ENCODE results near the gene GRM8.

Gene GRM8

DNA sequence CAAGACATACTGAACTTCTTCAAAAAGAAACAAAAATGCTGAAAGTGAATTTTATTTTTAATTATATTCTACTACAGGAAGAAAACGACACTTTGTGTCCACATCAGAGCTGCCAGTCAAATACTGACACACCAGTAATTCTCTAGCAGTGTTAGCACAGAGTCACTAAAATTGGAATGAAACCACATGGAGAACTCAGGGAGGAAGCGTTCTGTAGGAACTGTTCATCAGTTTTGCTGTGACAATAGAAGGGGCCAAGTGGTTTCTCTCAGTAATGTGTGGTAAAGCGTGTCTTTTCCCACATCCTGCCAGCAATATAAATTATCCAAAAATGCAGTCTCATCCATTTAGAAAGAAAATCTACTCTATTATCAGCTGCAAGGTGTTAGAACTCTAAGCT lies 683.3 kb downstream of the GRM8 start:
- FAIRE-seq = no peak
- no peak for DNase-seq (ENCODE audit: low spot score)

DNA sequence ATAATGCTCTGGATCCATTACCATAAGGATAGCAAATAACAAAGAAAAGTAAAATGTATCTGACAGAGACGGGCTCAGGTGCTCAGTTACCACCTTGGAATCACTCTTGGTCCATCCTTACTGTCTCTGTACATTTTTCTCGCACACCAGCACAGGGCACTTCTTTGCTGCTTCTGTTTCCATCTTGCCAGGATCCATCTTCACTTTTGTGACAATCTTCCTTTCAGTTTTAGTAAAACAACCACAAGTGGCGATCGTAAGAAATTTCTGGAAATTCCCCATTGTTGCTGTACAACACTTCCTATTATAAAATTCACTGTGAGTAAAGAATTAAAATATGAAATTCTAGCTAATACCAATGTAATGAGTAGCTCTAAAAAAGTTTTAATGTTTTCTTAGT lies 695.5 kb downstream of the GRM8 start:
- no peak for FAIRE-seq
- no peak for DNase-seq (ENCODE audit: low spot score)

DNA sequence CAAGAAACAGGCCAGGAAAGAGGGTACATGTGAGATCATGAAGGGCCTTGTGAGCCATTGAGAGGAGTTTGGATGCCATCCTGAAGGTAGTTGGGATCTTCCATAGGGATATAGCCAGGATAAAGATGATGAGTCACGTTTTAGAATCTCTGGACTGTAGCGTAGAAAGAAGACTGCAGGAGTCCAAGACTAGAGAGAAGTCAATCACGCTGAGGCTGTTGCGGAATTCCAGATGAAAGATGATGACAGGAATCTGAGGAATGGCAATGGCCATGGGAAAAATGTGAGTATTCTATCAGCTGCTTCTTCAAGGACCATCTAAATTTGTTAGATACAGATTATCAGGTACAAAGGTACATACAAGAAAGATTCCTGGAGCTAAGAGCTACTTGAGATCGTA lies 711.3 kb downstream of the GRM8 start:
- FAIRE-seq = no peak
- no peak for DNase-seq (ENCODE audit: low spot score)

DNA sequence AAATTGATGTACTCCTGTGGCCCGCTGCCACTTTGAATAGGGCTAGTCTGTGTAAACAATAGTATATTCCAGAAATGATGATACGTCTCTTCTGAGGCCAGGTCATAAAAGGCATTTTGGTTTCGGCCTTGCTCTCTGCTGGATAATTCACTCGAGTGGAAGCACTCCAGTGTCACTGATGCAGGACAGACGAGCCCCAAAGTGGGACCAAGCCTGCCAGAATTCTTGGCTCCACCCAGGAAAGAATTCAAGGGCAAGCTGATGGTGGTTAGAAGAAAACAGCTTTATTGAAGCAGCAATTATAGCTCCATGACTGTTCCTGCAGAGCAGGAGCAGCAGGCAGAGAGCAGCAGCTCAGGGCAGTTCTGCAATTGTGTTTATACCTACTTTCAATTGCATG lies 717.6 kb downstream of the GRM8 start:
- FAIRE-seq (no peak), DNase-seq (ENCODE audit: low spot score) (no peak)

DNA sequence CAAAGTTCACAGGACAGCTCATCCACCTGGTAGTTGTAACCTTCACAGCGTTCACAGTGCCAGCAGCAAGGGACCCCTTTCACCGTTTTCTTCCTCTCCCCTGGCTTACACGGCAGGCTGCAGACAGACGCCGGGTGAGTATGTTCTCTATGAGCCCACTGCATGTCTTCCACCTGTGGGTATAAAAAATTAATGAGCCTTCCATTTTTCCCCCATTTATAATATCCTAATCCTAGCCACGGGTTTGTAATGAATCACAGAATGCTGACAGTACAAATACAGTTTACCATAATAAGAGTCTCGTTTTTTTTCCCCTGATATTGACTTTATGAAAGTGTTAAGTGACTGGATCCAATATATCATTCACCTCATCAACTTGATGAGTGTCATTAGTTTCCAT lies 719.0 kb downstream of the GRM8 start:
- FAIRE-seq (no peak), DNase-seq (ENCODE audit: low spot score) (no peak)

DNA sequence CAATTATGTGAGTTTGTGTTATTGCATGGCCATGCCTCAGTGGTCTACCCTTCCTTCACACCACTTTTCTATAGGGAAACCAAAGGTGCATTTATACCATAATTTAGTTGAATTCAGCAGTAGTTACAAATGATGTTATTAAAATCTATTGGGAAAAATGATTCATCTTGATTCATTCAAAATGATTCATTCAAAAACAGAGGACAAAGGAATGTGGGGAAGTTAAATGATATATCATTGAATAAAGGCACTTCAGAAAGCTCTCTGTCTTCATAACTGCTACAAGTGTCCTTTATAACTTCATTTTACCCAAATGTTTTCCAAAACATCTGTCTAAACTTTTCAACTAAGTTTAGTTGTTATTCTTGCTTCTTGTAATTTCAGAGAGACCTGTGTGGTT lies 722.9 kb downstream of the GRM8 start:
- no peak for FAIRE-seq

DNA sequence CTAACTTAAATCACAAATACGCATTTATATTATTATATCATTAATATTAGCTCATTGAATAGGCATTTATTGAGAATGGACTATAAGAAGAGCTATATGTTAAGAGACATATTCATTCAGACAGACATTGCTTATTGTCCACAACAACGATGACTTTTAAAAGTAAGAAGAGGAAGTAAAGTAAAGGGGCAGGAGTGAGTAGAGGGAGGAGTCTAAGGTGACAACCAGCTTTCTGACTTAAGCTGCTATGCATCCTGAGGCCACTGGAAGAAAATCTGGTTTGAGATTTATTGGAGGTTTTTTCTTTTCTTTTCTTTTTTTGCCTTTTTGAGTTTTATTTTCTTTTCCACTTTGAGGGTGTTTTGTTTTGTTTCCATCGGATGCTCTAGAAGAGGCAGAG lies 723.5 kb downstream of the GRM8 start:
- DNase-seq (ENCODE audit: low spot score) = no peak

More for the DNA sequence above, 722.9 kb downstream of the GRM8 start:
- DNase-seq (ENCODE audit: low spot score) = no peak

DNA sequence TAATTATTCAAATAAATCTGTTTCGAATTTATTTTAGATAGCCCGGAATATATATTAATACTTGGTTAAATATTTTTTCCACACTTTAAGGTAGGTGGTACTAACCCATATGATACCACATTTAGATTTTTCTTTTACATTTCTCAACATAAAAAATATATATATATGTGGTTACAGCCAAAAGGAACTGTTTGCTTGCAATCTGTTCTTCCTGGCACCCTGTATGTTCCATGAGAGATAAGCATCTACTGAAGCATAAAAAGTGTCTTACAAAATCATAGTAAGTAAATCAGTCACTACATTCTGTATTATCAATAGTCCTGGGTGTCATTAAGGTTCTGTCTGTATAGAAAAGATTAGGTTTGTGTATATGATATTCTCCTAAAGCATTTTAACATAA lies 726.8 kb downstream of the GRM8 start:
- no peak for FAIRE-seq
- DNase-seq (ENCODE audit: low spot score) = no peak

More for the DNA sequence above, 723.5 kb downstream of the GRM8 start:
- FAIRE-seq = no peak

DNA sequence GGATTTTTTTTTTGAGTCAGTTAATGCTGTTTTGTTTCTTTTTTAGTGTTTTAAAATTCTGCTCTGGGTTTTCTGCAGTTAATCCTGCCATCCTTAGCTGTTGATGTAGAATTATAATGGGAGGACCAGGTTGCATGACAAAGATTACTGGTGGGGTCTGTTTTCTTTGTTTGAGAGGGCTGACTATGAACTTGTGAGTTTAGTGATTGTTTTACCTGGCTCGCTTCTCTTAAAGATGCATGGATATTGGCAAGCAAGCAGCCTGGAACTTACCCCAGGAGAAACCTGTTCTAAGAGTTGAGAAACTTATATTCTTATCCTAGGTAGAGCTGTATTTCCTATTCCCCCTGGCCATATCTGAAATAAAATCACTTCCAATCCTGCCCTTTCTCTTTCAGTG lies 727.8 kb downstream of the GRM8 start:
- FAIRE-seq (no peak), DNase-seq (ENCODE audit: low spot score) (no peak)

DNA sequence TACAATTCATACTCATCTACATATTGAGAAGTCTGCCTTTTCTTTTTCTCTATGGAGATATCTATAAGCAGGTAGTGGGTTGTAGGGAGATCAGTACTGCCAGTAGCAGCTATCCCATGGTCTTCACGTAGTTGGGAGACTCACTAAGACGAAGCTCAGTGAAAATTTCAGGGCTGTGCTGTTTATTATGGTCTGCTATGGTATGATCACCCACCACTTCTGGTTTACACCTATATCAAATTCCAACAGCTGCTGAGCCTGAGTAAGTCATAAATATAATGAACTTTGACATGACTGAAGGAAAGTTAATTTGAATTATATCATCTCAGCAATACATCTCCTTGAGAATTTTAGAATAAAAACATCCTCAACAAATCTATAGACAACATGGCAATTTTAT lies 741.7 kb downstream of the GRM8 start:
- FAIRE-seq = no peak

DNA sequence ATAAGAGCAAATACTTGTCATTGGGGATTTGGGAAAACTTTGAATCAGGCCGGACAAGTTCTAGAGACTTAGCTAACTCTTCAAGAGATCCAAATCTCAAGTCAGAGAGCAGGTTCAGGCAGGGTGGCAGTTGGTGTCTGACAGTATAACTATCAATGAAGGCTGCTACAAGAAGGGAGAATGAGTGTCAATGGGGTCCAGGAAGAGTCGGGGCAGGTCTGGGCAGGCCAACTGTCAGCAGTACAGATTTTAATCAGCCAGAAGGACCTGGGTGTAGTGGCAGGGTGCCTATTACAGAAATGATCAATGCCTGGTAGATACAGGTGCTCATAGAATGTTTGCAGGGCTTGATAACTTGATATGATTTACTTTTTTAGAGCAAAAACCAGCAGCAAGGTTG lies 751.1 kb downstream of the GRM8 start:
- DNase-seq (ENCODE audit: low spot score) (no peak), FAIRE-seq (no peak)

More for the DNA sequence above, 741.7 kb downstream of the GRM8 start:
- no peak for DNase-seq (ENCODE audit: low spot score)

DNA sequence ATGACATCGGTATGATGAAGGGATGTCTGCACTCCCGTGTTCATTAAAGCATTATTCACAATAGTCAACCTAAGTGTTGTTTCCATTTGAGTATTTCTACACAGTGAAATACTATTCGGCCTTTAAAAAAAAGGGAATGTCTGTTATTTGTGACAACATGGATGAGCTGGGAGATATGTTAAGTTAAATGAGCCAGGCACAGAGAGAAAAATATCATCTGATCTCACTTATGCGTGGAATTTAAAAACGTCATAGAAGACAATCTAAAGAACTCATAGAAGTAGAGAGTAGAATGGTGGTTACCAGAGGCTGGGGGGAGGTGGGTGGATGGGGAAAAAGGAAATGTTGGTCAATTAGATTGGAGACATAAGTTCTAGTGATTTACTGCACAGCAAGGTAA lies 753.3 kb downstream of the GRM8 start:
- no peak for FAIRE-seq
- no peak for DNase-seq (ENCODE audit: low spot score)

DNA sequence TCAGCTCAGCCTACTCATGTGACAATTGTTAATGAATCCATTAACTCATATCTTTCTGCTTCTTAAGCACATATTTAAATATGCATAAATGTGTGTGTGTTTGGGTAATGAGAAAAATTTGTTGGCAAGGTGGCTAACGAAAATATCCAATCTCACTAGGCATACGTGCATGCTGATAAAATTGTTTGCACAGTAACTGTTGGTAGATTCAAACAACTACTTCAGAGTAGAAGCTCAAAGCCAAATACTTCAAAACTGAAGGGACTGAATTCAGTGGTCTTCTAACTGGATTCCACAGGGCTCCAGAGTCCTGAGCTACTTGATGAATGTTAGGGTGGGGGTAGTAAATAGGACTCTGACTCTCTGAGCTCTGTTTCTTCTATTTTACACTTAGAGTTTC lies 757.0 kb downstream of the GRM8 start:
- DNase-seq (ENCODE audit: low spot score) (no peak), FAIRE-seq (no peak)

DNA sequence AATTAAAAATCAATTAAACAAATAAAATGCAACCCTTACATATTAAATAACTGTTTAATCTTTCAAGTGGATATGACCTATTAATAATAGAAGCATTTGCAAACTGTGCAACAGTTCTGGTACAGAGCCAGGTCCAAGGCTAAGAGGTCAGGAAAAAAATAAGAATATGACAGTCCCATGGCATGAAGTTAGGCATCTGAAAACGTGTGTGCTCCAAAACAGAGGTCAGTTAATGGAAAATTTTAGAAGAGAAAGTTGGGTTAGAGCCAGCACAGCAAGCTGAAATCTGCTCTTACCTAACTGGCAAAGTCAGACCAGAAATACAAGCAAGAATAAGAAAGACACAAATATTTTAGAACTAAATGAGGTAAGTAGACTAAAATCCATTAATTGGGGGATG lies 757.7 kb downstream of the GRM8 start:
- FAIRE-seq (no peak), DNase-seq (ENCODE audit: low spot score) (no peak)

DNA sequence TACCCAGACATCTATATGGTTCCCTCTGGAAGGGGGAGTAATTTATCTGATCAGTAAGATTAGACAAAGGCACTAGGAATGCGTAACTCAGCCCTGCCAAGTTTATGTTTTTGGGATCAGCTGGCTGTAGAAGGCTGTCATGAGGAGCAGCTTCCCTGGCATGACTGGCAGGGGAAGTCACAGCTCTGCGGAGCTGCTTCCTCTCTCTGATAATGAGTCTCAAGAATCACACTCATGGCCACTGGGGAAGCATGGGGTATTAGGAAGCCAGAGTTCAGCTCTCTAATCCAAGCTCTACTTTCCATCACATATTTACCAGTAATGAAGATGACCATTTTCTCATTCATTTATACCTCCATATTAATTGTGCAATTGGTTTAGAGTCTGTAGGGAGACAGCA lies 758.9 kb downstream of the GRM8 start:
- DNase-seq (ENCODE audit: low spot score) (no peak), FAIRE-seq (no peak)

DNA sequence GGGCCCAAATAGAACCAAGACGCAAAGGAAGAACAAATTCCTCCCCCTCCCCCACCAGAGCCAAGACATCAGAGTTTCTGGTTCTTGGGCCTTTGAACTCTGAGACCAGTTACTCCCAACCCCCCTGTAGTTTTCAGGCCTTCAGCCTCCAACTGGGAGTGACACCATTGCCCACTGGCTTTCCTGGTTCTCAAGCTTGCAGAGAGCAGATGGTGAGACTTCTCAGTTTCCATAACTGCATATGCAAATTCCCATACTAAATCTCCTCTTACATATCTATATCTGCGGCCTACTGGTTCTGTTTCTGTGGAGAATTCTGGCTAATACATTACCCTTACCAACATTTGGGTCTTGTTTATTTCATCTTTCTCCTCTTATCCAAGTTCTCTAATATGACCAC lies 762.9 kb downstream of the GRM8 start:
- no peak for FAIRE-seq
- DNase-seq (ENCODE audit: low spot score) = no peak

DNA sequence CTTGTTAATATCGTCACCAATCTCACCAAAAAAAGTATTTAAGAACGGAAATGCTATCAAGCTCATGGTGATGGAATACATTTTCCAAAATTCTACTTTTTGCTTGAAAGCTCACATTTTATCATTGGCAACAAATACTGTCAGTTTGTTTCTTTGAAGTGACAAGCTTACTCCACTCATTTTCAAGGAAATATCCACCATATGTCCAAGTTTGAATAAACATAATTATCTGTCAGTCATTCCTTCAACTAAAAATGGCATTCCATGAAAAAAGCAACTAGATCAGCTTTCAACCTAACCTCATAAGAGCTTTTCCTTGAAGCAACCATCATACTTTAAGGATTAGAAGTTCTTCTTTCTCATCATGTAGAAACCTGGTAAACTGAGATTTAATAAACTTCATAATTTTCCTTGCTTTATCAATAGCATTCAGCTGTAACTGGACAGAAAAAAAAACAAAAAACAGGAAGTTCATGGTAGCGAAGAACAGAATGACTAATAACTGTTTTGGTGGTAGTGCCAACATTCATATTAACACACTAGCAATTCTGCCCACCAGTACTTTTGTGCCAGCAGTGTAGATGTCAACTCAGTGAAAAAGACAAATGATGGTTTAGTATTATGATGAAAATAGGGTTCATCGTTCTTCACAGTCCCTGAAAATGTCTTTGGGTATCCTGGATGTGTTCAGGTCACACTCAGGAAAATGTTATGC lies 764.9 kb downstream of the GRM8 start:
- no peak for DNase-seq (ENCODE audit: low spot score)
- FAIRE-seq = no peak

DNA sequence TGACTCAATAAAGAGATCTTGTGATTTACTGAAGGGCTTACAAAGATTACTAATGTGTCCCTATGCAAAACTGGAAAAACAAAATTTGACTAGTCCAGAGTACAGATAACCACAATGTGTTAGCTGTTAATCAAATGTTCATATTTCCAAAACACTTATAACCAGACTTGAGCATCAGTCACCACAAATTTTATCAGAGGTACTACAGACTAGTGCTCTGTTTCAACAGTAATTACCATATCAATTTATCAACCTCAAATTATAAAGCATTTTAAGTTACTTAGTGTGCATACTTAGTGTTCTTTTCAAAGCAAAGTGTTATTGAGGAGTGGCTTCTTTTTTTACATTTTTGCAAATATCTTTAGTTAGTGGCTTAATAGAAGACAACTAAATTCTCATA lies 765.9 kb downstream of the GRM8 start:
- FAIRE-seq (no peak), DNase-seq (ENCODE audit: low spot score) (no peak)

DNA sequence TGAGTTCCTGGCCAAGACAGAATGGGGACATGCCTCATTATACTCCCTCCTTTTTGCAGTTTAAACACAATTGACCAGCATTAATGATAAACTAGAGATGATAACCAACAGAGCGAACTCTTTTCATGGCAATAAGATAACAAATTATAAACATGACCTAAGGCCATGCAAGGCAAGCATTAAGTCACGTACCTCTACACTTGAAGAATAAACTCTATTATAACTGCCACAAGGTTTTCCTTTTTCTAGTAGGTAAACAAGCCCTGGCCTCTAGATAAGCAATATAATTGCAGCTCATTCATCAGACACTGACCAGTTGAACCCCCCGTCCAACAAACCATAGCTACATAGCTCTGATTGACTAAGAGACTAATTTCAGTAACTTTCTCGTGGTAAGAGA lies 767.0 kb downstream of the GRM8 start:
- FAIRE-seq = no peak
- no peak for DNase-seq (ENCODE audit: low spot score)

DNA sequence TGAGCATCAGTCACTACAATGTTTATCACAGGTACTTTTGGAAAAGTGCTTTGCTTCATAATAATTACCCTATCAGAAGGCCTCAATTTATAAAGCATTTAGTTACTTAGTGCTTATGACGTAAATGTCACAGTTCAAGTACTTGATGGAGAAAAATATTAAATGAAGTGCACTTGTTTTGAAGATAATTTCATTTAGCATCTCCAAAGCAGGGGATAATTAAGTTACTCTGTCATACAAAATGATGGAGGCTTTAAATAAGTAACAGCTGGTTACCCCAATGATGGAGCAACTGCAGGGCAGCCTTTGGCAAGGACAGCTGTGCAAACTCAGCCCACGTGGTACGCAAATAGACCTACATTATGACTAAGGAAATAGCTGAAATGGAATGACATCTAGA lies 768.8 kb downstream of the GRM8 start:
- no peak for DNase-seq (ENCODE audit: low spot score)
- no peak for FAIRE-seq

DNA sequence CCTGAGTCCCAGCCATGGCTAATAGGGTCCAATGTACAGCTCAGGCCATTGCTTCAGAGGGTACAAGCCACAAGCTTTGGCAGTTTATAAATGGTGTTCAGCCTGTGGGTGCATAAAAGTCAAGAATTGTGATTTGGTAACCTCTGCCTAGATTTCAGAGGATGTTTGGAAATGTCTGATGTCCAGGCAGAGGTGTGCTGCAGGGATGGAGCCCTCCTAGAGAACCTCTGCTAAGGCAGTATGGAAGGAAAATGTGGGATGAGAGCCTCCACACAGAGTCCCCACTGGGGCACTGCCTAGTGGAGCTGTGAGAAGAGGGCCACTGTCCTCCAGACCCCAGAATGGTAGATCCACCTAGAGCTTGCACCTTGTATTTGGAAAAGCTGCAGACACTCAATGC lies 779.9 kb downstream of the GRM8 start:
- no peak for FAIRE-seq
- DNase-seq (ENCODE audit: low spot score) = no peak

DNA sequence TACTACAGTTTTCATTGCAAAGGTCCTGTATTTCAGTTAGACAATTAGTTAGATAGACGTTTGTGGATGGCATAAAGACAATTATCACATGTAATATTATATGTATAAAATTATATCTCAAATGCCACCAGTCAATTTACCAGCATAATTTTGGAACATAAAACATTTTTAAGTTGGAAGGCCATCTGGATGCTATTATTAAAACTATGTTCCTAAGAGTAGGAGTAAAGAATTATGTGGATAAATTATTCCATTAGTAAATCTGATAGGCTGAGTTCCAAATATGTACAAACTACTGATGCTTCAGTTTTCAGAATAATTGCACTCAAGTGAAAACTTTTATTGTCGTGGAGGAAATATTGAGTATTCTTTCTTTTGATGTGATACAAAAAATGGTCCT lies 790.3 kb downstream of the GRM8 start:
- no peak for FAIRE-seq
- no peak for DNase-seq (ENCODE audit: low spot score)

DNA sequence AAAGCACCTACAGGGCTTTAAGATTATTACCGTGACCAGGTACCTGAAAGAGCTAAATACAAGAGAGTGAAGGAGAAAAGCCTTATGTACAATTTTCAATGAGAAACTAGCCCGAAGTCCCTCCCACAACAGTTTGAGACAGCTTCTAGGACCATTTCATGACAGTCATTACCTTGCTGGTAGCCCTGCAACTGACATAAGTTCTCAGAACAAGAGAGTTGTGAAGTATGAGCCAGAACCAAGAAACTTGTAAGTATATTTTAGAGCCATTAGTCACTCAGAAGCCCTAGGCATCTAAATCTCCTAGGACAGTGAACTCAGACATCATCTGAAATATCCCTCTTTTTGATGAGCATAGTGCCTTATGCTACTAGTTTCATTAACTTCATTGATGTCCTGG lies 792.1 kb downstream of the GRM8 start:
- no peak for FAIRE-seq

DNA sequence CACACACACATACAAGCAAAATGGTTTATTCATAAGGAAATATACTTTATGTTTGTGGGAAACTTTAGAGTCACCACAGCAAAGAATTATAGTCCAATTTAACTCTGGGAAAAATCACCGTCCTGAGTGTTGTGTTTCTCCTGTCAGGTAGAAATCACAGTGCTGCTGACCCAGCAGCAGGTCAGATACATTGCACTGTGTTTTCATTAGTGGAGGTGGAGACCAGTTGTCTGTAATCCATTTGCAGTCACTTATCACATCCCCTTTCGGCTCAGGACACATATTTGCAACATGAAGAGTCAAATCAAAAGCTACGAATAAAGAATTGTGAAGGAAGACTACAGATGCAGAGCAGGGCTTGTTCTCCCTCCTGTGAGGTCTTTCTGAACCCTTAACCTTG lies 799.6 kb downstream of the GRM8 start:
- no peak for DNase-seq (ENCODE audit: low spot score)
- no peak for FAIRE-seq

More for the DNA sequence above, 792.1 kb downstream of the GRM8 start:
- no peak for DNase-seq (ENCODE audit: low spot score)

All from urothelium cell line (cell line).